ENCODE results near the gene NFIC. TPM values are rescaled to one million over a fixed set of nuclear protein-coding genes. Genes with fewer than 3 reads are reported as not detected.

The NFIC gene
- total and polyA plus RNA-seq, 10 of the 15 experiments (the other 5 are each of a cell fraction or from before 2014, with no cell fraction given): 0.71 to 53.5 (median 10.2) TPM

GRCh38 chr19:3468211-3468610 is 101.8 kb downstream of the NFIC start (continued):
- TF ChIP-seq MLLT1 (IDR thresholded peaks at IDR 0.05): no peak

GRCh38 chr19:3469638-3470499 is 103.5 kb downstream of the NFIC start:
- intact Hi-C loops (cut with micrococcal nuclease; ENCODE audit: unreplicated experiment): no loop called here
- H3K9ac ChIP-seq (ENCODE audit: control insufficient read depth, insufficient read depth, low read length): no peak overlapping the region
- H3K4me1 ChIP-seq (ENCODE audit: control insufficient read depth, insufficient read depth, low read length): no peaks in the 10 kb centered on the region
- in situ Hi-C loops (cut with MboI): loop anchor here (5.0 kb wide), 1 partner anchor 143 kb away; no protein-coding TSS in a partner anchor
- H3K27ac ChIP-seq (ENCODE audit: control insufficient read depth, insufficient read depth): no peak overlapping the region
- H3K27me3 ChIP-seq (replicated peaks in 1 of 2; ENCODE audit: control insufficient read depth in 2 of 2, insufficient read depth in 2 of 2, low read length in 1 of 2): no peaks in the 10 kb centered on the region
- H3K4me2 ChIP-seq (ENCODE audit: control insufficient read depth, insufficient read depth): no peak overlapping the region
- no peaks in the 10 kb centered on the region for H3K9me3 ChIP-seq (replicated peaks; ENCODE audit: control insufficient read depth, insufficient read depth, low read length)
- CTCF ChIA-PET: interaction anchor here (0.6 to 2.6 kb wide), 8 partner anchors 10 to 228 kb away, joined by 3 to 15 read pairs (median 5); partner anchors contain the start of gene SMIM24
- H3K36me3 ChIP-seq (ENCODE audit: control insufficient read depth in 2 of 2, insufficient read depth in 2 of 2, low read length in 1 of 2): no peaks in the 10 kb centered on the region; a peak in 2 of 4 replicates
- H4K20me1 ChIP-seq (ENCODE audit: control insufficient read depth, insufficient read depth): peaks cover 2% of the 10 kb centered on the region; the same call in 1 of the 2 replicates
- no peak for TF ChIP-seq TBL1XR1 (IDR thresholded peaks at IDR 0.05; ENCODE audit: low read depth, low read length)
- TF ChIP-seq GATAD2B (conservative IDR thresholded peaks at IDR 0.05; ENCODE audit: low read depth): no peak
- TF ChIP-seq KAT2A (conservative IDR thresholded peaks at IDR 0.05; ENCODE audit: control insufficient read depth, low read depth, low read length): no peak
- TF ChIP-seq POLR2A (IDR thresholded peaks at IDR 0.05; ENCODE audit: low read depth, low read length): peak; percentile 41; the same call in 1 of the 2 replicates
- no peak for TF ChIP-seq SIN3A (IDR thresholded peaks at IDR 0.05; ENCODE audit: low read depth, low read length)
- no peak for TF ChIP-seq FOXM1 (IDR thresholded peaks at IDR 0.05; ENCODE audit: low read depth, low read length)
- no peak for TF ChIP-seq ELK1 (IDR thresholded peaks at IDR 0.05; ENCODE audit: low read depth, low read length)
- no peak overlapping the region for H2AFZ ChIP-seq (ENCODE audit: control insufficient read depth, low read depth, low read length)
- RAD21 ChIA-PET (ENCODE audit: unreplicated experiment): interaction anchor here (0.6 to 1.6 kb wide), 4 partner anchors 15 to 165 kb away, joined by 3 to 6 read pairs (median 4); no protein-coding TSS in a partner anchor
- H3K4me3 ChIP-seq: no peak overlapping the region
- SMC1A ChIA-PET (ENCODE audit: uncharacterized antibody, unreplicated experiment): interaction anchor here (0.5 to 0.6 kb wide), 2 partner anchors 32 to 174 kb away, joined by 3 read pairs; no protein-coding TSS in a partner anchor
- DNase-seq (ENCODE audit: low read depth, low spot score) (no peak), FAIRE-seq (no peak), ATAC-seq (no peak)
- POLR2A ChIA-PET: interaction anchor here (0.6 kb wide), 1 partner anchor 257 kb away, joined by 7 read pairs; no protein-coding TSS in a partner anchor
- no peaks in the 10 kb centered on the region for H3K79me2 ChIP-seq (ENCODE audit: control insufficient read depth, insufficient read depth, low read length)
- BruUV-seq (replicated peaks): no TSS peak
- WGBS (ENCODE audit: insufficient coverage, insufficient replicate concordance, low lambda C conversion rate, missing lambda C conversion rate): 30% methylated on average over 14 of the region's 14 CpGs
